Measurements from ENCODE around the gene SLC5A12. TPM values are rescaled to one million over a fixed set of nuclear protein-coding genes. Genes with fewer than 3 reads are reported as not detected.

SLC5A12 gene
- total and polyA plus RNA-seq, 3 donors from 2014 or later, result 0.12 to 0.47 (median 0.15) TPM

DNA sequence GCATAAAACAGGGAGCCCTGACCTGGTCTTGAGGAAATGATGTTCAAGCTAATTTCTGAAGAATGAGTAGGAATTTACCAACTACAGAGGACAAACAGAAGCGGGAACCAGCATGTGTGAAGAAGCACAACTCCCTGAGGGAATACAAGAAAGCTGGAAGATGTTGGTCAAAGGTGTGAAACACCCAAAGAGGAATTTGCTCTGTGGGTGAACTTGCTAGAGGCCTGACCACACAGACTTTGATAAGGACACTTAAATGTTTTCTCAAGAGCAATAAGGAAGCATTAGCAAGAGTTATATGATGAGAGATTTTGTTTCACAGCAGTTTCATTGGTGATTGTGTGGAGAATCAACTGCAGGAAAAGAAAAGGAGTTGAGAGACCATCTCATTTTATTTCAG is 17.6 kb downstream of the SLC5A12 start:
- TF ChIP-seq POLR2A (IDR thresholded peaks at IDR 0.05), result no peak
- TF ChIP-seq, protein P1, sequence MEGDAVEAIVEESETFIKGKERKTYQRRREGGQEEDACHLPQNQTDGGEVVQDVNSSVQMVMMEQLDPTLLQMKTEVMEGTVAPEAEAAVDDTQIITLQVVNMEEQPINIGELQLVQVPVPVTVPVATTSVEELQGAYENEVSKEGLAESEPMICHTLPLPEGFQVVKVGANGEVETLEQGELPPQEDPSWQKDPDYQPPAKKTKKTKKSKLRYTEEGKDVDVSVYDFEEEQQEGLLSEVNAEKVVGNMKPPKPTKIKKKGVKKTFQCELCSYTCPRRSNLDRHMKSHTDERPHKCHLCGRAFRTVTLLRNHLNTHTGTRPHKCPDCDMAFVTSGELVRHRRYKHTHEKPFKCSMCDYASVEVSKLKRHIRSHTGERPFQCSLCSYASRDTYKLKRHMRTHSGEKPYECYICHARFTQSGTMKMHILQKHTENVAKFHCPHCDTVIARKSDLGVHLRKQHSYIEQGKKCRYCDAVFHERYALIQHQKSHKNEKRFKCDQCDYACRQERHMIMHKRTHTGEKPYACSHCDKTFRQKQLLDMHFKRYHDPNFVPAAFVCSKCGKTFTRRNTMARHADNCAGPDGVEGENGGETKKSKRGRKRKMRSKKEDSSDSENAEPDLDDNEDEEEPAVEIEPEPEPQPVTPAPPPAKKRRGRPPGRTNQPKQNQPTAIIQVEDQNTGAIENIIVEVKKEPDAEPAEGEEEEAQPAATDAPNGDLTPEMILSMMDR (IDR thresholded peaks at IDR 0.05), result no peak
- WGBS, 2 donors, result 85 to 88% methylated on average over 1 of the region's 1 CpG
- intact Hi-C loops (cut with DNase I; ENCODE audit: low total_unique reads), result no loop called here
- Histone ChIP-seq H3K27ac (no peak overlapping the region), H3K4me1 (no peaks in the 10 kb centered on the region), H3K36me3 (ENCODE audit: low read depth, missing control alignments) (no peaks in the 10 kb centered on the region), H3K9me3 (no peaks in the 10 kb centered on the region), H3K4me3 (no peak overlapping the region), H3K27me3 (no peaks in the 10 kb centered on the region)
- no peak for DNase-seq

DNA sequence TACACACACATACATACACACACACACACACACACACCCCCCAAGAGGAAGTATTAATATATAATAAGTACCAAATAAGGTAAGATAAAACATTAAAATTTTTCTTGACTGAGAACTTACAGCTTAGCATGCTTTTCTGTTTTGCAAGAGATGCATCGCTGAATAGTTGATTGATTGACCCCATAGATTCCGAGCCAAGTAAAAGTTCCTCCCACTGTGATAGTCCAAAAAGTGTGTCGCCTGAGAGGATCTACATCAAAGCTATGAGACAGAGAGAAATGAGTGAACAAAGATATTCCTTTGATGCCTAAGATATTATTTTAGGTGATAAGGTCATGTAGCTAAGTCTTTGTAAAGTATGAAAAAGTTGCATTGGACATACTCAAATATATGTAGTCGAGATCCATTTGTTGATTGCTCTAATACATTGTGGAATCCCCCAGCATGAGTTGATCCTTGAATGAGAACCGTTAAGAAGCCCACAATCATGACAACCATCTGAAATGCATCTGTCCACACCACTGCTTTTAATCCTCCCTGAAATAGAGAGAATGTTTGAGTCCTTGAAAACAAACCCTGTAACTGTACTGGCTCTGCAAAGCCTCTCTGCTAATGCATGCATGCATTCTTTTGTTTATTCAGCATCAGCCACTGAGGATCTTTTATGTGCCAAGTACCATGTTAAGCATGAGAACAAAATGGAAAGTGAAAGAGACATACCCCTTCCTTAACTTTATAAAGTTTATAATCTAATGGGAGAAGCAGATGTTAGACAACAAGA is 18.3 kb downstream of the SLC5A12 start:
- intact Hi-C loops (cut with DNase I; ENCODE audit: low total_unique reads), result no loop called here
- TF ChIP-seq, protein P1 (IDR thresholded peaks at IDR 0.05), result no peak
- no peak for TF ChIP-seq POLR2A (IDR thresholded peaks at IDR 0.05)
- Histone ChIP-seq H3K36me3 (ENCODE audit: low read depth, missing control alignments) (no peaks in the 10 kb centered on the region), H3K9me3 (no peaks in the 10 kb centered on the region), H3K27me3 (no peaks in the 10 kb centered on the region), H3K4me1 (no peaks in the 10 kb centered on the region), H3K4me3 (no peak overlapping the region), H3K27ac (no peak overlapping the region)
- DNase-seq, result no peak
- 76 to 77% methylated on average over 5 of the region's 5 CpGs for WGBS, 2 donors

DNA sequence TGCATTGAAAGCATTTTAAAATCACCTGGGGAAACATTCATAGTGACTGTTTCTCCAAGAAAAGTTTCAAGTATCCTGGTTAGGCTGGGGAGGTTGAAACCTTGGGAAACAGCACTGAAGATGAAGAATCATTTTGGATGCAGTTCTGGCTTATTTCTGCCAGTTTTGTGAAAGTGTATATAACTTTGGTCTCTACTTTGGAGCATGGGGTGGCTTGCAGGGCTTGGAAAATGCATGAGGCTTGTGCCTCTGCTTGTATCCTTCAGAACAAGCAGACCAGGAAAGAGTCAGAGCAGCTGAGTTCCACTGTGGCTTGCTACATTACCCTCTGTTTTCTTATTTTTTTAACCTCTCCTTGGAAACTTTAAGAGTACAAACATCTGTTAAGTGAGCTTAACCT is 19.5 kb downstream of the SLC5A12 start:
- H3K4me3 ChIP-seq, result no peak overlapping the region
- no peak overlapping the region for H3K27ac ChIP-seq
- TF ChIP-seq, protein P1 (IDR thresholded peaks at IDR 0.05), result no peak
- no peak for TF ChIP-seq POLR2A (IDR thresholded peaks at IDR 0.05)
- intact Hi-C loops (cut with DNase I; ENCODE audit: low total_unique reads), result no loop called here
- no peaks in the 10 kb centered on the region for H3K36me3 ChIP-seq (ENCODE audit: low read depth, missing control alignments)
- no peak for DNase-seq
- H3K4me1 ChIP-seq, result no peaks in the 10 kb centered on the region
- H3K9me3 ChIP-seq, result no peaks in the 10 kb centered on the region
- H3K27me3 ChIP-seq, result no peaks in the 10 kb centered on the region

DNA sequence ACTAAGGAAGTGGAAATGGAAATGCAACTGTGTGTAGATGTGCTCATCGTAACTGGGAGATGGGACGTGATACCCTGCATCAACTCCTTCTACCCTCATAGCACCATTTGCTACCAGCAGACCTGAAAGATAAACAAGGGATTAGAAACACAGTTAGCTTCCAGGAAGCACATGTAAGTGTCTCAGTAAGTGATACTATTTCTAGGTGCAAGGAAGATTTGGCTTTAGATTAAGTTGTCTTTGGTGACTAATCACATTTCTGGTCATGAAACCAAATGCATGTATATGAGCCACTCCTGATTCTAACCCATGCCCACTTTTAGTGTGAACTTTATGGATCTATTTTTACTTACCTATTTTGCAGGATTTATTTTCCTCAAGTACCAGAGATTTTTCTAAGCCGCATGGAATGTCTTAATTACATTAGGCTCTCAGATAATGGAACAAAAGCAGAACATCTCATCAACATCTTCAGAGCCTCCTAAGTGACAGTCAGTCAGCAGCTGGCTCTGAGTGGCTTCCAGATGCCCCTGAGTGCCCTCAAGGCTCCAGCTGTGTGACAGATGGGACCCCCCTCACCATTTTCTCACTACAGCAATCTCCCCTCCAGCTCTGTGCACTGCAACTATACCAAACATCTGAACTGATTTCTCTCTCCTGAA is 21.2 kb downstream of the SLC5A12 start:
- no peaks in the 10 kb centered on the region for H3K27me3 ChIP-seq
- no peaks in the 10 kb centered on the region for H3K36me3 ChIP-seq (ENCODE audit: low read depth, missing control alignments)
- intact Hi-C loops (cut with DNase I; ENCODE audit: low total_unique reads), result no loop called here
- H3K4me1 ChIP-seq, result no peaks in the 10 kb centered on the region
- H3K9me3 ChIP-seq, result no peaks in the 10 kb centered on the region
- no peak for DNase-seq
- no peak overlapping the region for H3K27ac ChIP-seq
- WGBS, 2 donors, result 72 to 91% methylated on average over 3 of the region's 3 CpGs
- TF ChIP-seq, protein P1 (IDR thresholded peaks at IDR 0.05), result no peak
- no peak for TF ChIP-seq POLR2A (IDR thresholded peaks at IDR 0.05)
- no peak overlapping the region for H3K4me3 ChIP-seq
